T47D (cell line): ENCODE results near the gene ENTPD1.
"Not testable (repeated sequence)": the region's sequence is repeated elsewhere in the genome, so short reads cannot be mapped to it uniquely, and the experiment has no call there.

ENCODE experiments used
- DNase-seq, 2 experiments: peaks; one replicate each; pipeline versions ENCODE4 v3.0.0 to v3.0.0-alpha.2; 2011 to 2012; ENCODE audit warnings: low read depth in 1 of 2, low spot score in 1 of 2
- JUND ChIP-seq: IDR thresholded peaks from 2 replicates; pipeline ENCODE4 v1.6.1; 2012; ENCODE audit warnings: low read depth
- in situ Hi-C: cut with HindIII; loops from 2 replicates; pipeline ENCODE4 v1.10.0; 2016; ENCODE audit warnings: low sequenced_read_pairs, low pct_unique_long_range_greater_than_20kb

Gene ENTPD1

GRCh38 chr10:95860166-95860940 is 104.4 kb downstream of the ENTPD1 start:
- in situ Hi-C loops = no loop called here
- no peak for TF ChIP-seq JUND
- DNase-seq = no peak

- in situ Hi-C loops = no loop called here
Measured at GRCh38 chr10:95861386-95861785, 105.4 kb downstream of the ENTPD1 start.

GRCh38 chr10:95864906-95865813 is 109.2 kb downstream of the ENTPD1 start:
- DNase-seq = peak; percentile 58 to 74
- no peak for TF ChIP-seq JUND
- in situ Hi-C loops = no loop called here

More at GRCh38 chr10:95861386-95861785, 105.4 kb downstream of the ENTPD1 start:
- no peak for DNase-seq
- no peak for TF ChIP-seq JUND

- no peak for DNase-seq
- no peak for TF ChIP-seq JUND
- in situ Hi-C loops = no loop called here
Measured at GRCh38 chr10:95865814-95866466, 110.0 kb downstream of the ENTPD1 start.

DNA sequence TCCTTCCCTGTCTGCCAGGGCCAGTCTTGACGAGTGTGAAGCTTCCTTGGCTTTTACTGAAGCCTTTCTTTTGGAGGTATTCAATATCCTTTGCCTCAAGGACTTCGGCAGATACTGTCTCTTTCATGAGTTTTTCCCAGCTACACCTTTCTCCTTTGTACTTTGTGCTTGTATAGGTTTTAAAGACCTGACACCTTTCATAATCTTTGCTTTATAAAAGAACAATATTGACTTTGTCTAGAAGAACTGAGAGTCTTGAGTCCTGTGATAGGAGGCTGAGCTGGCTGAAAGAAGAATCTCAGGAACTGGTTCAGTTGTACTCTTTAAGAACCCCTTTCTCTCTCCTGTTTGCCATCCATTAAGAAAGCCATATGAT is 110.5 kb downstream of the ENTPD1 start:
- DNase-seq = no peak
- no peak for TF ChIP-seq JUND
- in situ Hi-C loops = no loop called here

DNA sequence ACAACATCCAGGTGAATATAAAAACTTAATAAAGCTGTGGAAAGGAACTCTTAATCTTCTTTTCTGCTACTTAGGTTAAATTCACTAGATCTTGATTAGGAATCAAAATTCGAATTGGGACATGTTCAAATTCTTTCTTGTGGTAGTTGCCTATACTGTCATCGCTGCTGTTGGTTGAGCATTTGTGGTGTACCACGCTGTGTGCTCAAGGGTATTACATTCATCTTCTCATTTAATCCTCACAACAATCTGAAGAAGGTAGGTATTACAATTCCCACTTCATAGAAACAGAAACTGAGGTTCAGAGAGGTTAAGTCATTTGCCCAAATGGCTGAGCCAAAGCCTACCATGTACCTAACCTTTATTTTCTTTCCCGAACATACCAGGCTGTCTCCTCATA is 111.9 kb downstream of the ENTPD1 start:
- in situ Hi-C loops = no loop called here
- no peak for TF ChIP-seq JUND
- DNase-seq = no peak

DNA sequence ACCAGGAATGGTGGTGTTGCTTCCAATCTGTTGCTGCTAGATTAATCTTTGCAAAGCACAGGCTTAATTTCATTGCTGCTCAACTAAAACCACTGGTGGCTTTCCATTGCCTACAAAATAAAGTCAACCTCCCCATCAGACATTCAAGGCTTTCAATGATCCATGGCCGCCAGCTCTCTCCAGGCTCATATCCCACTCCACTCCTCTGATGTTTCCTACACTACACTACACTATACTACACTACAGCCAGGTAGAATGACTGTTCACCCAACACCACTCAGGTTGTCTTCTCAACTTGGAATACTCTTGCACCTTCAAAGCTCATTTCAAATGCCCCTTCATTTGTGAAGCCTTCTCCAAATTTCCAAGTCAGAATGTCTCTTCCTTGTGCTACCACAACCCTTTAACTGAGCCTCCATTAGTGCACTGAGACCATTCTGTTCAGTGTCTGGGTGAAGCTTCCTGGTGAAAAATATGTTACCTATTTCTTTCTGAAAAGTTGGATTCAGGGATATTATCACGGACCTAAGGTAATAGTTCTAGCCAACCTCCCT is 116.3 kb downstream of the ENTPD1 start:
- in situ Hi-C loops = no loop called here
- DNase-seq = no peak
- TF ChIP-seq JUND = no peak

- DNase-seq = no peak
- in situ Hi-C loops = no loop called here
- no peak for TF ChIP-seq JUND
Measured at GRCh38 chr10:95873139-95873538, 117.2 kb downstream of the ENTPD1 start.

DNA sequence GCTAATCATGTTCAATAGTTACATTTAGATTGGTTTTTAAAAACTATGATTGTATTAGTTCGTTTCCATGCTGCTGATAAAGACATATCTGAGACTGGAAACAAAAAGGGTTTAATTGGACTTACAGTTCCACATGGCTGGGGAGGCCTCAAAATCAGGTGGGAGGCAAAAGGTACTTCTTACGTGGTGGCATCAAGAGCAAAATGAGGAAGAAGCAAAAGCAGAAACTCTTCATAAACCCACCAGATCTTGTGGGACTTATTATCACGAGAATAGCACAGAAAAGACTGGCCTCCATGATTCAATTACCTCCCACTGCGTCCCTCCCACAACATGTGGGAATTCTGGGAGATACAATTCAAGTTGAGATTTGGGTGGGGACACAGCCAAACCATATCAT is 117.7 kb downstream of the ENTPD1 start:
- in situ Hi-C loops = no loop called here
- no peak for DNase-seq
- TF ChIP-seq JUND = no peak

DNA sequence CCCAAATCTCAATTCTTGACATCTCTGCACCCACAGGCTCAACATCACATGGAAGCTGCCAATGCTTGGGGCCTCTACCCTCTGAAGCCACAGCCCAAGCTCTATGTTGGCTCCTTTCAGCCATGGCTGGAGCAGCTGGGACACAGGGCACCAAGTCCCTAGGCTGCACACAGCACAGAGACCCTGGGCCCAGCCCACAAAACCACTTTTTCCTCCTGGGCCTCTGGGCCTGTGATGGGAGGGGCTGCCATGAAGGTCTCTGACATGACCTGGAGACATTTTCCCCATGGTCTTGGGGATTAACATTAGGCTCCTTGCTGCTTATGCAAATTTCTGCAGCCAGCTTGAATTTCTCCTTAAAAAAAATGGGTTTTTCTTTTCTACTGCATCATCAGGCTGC is 118.8 kb downstream of the ENTPD1 start:
- DNase-seq, in situ Hi-C loops: not testable (repeated sequence)

- in situ Hi-C loops = no loop called here
- TF ChIP-seq JUND = no peak
- no peak for DNase-seq
Measured at GRCh38 chr10:95876756-95877155, 120.8 kb downstream of the ENTPD1 start.

DNA sequence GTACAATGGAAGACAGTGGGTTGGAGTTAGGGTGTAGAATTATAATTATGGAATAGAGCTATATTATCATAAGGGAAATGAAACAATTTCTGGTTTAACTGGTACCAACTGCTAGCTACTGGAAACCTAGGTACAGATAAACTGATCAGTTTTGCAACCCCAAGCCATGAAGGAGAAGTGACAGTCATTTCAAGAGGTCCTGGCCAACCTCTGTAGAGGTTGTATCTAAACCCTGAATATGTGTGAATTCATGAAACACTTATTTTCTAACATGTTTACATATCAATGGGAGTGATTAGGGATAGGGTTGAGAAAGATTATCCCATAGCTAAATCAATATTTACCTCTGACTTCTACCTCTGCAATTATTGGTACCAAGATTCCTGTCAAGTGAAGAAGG is 121.9 kb downstream of the ENTPD1 start:
- no peak for TF ChIP-seq JUND
- DNase-seq = no peak
- in situ Hi-C loops = no loop called here
